GM23338 (cell line): ENCODE measurements around the gene ZNF83.

Experiments used
- CREB1 ChIP-seq: fragments of 250-450 bp; sonication (Bioruptor Pico); IDR thresholded peaks from 2 replicates; pipeline ENCODE4 v1.5.0; 2020; ENCODE audit warnings: low read depth, mild to moderate bottlenecking, moderate library complexity
- EZH2 ChIP-seq: fragments of 200-600 bp; sonication (generic); IDR thresholded peaks from one replicate; pipeline ENCODE4 v1.8.0; 2017; ENCODE audit warnings: antibody characterized with exemption, mild to moderate bottlenecking, low read depth; ENCODE audit not compliant: unreplicated experiment
- EZH2phosphoT487 ChIP-seq: fragments of 200-600 bp; sonication (generic); IDR thresholded peaks from one replicate; pipeline ENCODE4 v1.8.1; 2018; ENCODE audit warnings: antibody characterized with exemption; ENCODE audit not compliant: unreplicated experiment
- JUNB ChIP-seq: IDR thresholded peaks from one replicate; pipeline ENCODE4 v1.6.1; 2016; ENCODE audit warnings: antibody characterized with exemption; ENCODE audit not compliant: unreplicated experiment
- POLR2AphosphoS5 ChIP-seq: IDR thresholded peaks from 2 replicates; pipeline ENCODE4 v1.6.1; 2016; ENCODE audit warnings: antibody characterized with exemption, low read depth
- ZNF331 ChIP-seq: fragments of 250-450 bp; sonication (Bioruptor Pico); IDR thresholded peaks from 2 replicates; pipeline ENCODE4 v1.5.0; 2020; ENCODE audit warnings: low read depth, mild to moderate bottlenecking, moderate library complexity
- TF ChIP-seq, protein P1 (sequence below), 2 experiments: fragments of 200-600 bp in 1 of 2; sonication (generic) in 1 of 2; conservative IDR thresholded peaks; 2 replicates each; pipeline versions ENCODE4 v1.5.1 to v1.6.1; 2016 to 2017; ENCODE audit warnings: antibody characterized with exemption in 2 of 2, low read depth in 2 of 2, mild to moderate bottlenecking in 2 of 2, moderate library complexity in 1 of 2
- TF ChIP-seq, protein P2 (sequence below): IDR thresholded peaks from one replicate; pipeline ENCODE4 v1.6.1; 2018; ENCODE audit warnings: antibody characterized with exemption; ENCODE audit not compliant: unreplicated experiment

DNA sequence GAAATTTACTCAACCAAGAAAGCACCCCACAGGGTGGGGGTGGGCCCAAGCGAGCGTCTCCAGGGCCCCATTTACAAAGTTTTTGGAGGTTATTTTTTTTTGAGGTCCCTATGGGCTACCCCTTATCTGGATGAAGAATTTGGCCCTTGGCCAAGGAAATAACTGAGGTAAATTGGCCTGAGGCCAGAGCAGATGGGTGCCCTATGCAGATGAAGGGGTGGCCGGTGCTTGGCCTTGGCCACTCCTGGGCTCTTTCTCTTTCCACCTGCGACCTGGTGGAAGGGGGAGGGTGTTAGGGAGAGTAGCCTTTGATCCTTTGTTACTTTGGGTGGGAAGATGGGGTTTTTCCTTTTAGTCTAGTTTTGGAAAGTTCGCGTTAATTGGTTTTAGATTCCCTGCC lies 52.6 kb downstream of the ZNF83 start:
- TF ChIP-seq, protein P1, sequence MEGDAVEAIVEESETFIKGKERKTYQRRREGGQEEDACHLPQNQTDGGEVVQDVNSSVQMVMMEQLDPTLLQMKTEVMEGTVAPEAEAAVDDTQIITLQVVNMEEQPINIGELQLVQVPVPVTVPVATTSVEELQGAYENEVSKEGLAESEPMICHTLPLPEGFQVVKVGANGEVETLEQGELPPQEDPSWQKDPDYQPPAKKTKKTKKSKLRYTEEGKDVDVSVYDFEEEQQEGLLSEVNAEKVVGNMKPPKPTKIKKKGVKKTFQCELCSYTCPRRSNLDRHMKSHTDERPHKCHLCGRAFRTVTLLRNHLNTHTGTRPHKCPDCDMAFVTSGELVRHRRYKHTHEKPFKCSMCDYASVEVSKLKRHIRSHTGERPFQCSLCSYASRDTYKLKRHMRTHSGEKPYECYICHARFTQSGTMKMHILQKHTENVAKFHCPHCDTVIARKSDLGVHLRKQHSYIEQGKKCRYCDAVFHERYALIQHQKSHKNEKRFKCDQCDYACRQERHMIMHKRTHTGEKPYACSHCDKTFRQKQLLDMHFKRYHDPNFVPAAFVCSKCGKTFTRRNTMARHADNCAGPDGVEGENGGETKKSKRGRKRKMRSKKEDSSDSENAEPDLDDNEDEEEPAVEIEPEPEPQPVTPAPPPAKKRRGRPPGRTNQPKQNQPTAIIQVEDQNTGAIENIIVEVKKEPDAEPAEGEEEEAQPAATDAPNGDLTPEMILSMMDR (conservative IDR thresholded peaks at IDR 0.05; ENCODE audit: low read depth in 2 of 2): no peak
- TF ChIP-seq ZNF331 (no peak), POLR2AphosphoS5 (no peak), EZH2phosphoT487 (no peak), EZH2 (no peak), JUNB (no peak), CREB1 (CRISPR knock-in tag) (no peak)
- TF ChIP-seq, protein P2, sequence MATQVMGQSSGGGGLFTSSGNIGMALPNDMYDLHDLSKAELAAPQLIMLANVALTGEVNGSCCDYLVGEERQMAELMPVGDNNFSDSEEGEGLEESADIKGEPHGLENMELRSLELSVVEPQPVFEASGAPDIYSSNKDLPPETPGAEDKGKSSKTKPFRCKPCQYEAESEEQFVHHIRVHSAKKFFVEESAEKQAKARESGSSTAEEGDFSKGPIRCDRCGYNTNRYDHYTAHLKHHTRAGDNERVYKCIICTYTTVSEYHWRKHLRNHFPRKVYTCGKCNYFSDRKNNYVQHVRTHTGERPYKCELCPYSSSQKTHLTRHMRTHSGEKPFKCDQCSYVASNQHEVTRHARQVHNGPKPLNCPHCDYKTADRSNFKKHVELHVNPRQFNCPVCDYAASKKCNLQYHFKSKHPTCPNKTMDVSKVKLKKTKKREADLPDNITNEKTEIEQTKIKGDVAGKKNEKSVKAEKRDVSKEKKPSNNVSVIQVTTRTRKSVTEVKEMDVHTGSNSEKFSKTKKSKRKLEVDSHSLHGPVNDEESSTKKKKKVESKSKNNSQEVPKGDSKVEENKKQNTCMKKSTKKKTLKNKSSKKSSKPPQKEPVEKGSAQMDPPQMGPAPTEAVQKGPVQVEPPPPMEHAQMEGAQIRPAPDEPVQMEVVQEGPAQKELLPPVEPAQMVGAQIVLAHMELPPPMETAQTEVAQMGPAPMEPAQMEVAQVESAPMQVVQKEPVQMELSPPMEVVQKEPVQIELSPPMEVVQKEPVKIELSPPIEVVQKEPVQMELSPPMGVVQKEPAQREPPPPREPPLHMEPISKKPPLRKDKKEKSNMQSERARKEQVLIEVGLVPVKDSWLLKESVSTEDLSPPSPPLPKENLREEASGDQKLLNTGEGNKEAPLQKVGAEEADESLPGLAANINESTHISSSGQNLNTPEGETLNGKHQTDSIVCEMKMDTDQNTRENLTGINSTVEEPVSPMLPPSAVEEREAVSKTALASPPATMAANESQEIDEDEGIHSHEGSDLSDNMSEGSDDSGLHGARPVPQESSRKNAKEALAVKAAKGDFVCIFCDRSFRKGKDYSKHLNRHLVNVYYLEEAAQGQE: no peak
